ENCODE data around the gene SAC3D1.

Gene SAC3D1

DNA sequence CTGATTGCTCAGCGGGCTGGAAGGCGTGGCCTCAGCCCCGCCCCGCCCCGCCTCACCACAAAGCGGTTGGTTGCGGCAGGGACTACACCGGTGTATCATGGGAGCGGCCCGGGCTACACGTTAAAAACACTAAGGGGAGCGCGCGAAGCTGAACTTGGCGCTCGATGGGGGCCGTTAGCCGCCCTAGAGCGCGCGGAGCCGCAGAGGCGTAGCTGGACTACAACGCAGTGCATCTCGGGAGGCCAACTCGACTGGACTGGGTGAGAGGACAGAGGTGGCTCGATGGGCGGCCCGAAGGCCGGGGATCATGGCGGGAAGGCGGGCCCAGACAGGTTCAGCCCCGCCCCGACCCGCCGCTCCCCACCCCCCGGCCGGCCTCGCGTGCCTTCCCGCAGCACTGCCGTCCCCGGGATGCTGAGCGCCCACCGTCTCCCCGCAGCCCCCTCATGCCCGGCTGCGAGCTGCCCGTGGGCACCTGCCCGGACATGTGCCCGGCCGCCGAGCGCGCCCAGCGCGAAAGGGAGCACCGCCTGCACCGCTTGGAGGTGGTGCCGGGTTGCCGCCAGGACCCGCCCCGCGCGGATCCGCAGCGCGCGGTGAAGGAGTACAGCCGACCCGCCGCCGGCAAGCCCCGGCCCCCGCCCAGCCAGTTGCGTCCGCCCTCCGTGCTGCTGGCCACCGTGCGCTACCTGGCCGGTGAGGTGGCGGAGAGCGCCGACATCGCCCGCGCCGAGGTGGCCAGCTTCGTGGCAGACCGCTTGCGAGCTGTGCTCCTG lies at the start of gene SAC3D1:
Gene SAC3D1 (plus strand): TSS at position 364 of the 776 bp plus-strand sequence. CDS start 83 bp downstream, at position 447.
- no peak for TF ChIP-seq GATA2 (IDR thresholded peaks at IDR 0.05; ENCODE audit: low read depth, low read length)
- TF ChIP-seq GATA3 (IDR thresholded peaks at IDR 0.05; ENCODE audit: low read depth, low read length): no peak

DNA sequence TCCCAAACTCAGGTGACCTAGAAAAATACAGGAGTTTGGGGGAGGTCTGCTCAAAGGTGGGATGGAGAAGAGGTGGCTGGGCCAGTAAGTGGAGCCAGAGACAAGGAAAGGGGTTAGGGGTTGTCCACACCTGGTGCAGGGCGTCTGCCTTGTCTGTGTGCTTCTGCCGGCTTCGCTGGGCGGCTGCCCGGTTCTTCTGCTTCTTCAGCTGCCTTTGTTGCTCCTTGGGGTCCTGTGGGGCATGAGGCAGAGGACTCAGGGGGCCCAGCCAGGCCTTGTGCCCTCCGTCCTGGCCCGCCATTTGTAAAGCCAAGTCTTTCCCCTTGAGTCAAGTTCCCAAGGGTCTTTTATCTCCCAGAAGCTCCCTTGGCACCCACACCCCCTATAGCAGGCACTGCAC lies 46.7 kb upstream of the SAC3D1 start:
- TF ChIP-seq GATA3 (IDR thresholded peaks at IDR 0.05; ENCODE audit: low read depth, low read length) (no peak), GATA2 (IDR thresholded peaks at IDR 0.05; ENCODE audit: low read depth, low read length) (no peak)

DNA sequence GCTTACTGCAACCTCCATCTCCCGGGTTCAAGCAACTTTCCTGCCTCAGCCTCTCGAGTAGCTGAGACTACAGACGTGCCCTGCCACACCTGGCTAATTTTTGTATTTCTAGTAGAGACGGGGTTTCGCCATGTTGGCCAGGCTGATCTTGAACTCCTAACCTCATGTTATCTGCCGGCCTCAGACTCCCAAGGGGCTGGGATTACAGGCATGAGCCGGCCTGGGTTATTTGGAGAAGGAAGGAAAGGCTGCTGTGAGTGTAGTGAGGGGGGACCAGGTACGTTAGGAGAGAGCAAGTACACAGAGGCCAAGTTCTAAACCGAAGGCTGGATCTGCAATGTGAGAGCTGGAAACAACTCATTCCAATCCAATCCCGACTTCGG lies 44.7 kb upstream of the SAC3D1 start:
- no peak for TF ChIP-seq GATA2 (IDR thresholded peaks at IDR 0.05; ENCODE audit: low read depth, low read length)
- no peak for TF ChIP-seq GATA3 (IDR thresholded peaks at IDR 0.05; ENCODE audit: low read depth, low read length)

DNA sequence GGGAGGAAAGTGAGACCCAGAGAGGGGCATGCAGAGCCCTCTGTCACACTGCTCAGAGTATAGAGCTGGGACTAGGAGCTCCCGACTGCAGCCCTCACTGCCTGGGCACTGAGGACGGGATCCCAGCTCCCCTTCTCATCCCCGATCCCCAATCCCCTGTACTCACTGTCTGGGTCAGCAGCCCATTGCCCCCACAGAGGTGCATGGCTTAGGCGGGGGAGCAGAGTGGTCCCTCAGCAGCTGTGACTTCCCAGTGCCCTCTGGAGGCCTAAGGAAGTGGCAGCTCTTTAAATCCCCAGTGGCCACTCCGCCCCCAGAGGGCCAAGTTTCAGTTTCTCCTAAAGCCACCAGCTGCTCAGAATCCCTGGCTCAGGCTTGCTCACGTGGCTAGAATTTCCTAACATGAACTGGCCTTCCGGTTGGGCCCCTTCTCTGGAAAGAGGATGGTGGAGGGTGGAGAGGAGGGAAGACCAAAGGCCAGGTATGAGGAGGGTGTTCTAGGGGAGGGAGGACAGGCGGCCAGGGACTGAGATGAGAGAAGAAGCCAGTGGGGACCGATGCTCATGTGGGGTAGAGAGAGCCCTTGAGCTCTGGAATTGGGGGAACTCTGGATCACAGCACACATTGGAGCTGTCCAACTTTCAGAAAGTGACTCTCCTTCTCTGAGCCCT lies 44.2 kb upstream of the SAC3D1 start, which contains the start of gene BATF2:
Gene BATF2 (minus strand): TSS at position 262 of the 671 bp plus-strand sequence. CDS start 57 bp downstream, at position 205.
- no peak for TF ChIP-seq GATA3 (IDR thresholded peaks at IDR 0.05; ENCODE audit: low read depth, low read length)
- no peak for TF ChIP-seq GATA2 (IDR thresholded peaks at IDR 0.05; ENCODE audit: low read depth, low read length)

GRCh38 chr11:64998141-64998540 lies 42.9 kb upstream of the SAC3D1 start:
- TF ChIP-seq GATA2 (IDR thresholded peaks at IDR 0.05; ENCODE audit: low read depth, low read length): no peak
- TF ChIP-seq GATA3 (IDR thresholded peaks at IDR 0.05; ENCODE audit: low read depth, low read length): no peak

- TF ChIP-seq GATA2 (IDR thresholded peaks at IDR 0.05; ENCODE audit: low read depth, low read length) (no peak), GATA3 (IDR thresholded peaks at IDR 0.05; ENCODE audit: low read depth, low read length) (no peak)
Measured at GRCh38 chr11:64998690-64999431, 42.1 kb upstream of the SAC3D1 start.

GRCh38 chr11:64999478-64999877 lies 41.5 kb upstream of the SAC3D1 start:
- TF ChIP-seq GATA3 (IDR thresholded peaks at IDR 0.05; ENCODE audit: low read depth, low read length) (no peak), GATA2 (IDR thresholded peaks at IDR 0.05; ENCODE audit: low read depth, low read length) (no peak)

GRCh38 chr11:65002706-65003105 lies 38.3 kb upstream of the SAC3D1 start:
- TF ChIP-seq GATA3 (IDR thresholded peaks at IDR 0.05; ENCODE audit: low read depth, low read length) (no peak), GATA2 (IDR thresholded peaks at IDR 0.05; ENCODE audit: low read depth, low read length) (no peak)

DNA sequence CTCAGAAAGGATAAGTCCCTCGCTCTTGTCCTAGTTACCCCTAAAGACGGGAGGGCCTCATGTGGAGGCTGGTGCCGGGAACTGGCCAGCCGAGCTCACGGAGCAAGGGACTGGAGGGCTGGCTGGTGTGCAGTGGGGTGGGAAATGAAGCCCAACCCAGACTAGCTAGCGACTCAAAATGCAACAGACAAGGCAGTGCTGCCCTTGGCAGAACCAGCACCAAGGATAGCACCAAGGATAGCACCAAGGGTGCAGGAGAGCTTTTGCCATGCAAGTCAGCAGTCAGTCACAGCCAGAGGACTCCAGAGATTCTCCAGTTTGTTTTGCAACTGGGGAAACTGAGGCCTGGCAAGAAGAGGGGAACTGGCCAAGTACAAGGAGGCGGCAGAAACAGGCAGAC lies 37.7 kb upstream of the SAC3D1 start:
- TF ChIP-seq GATA2 (IDR thresholded peaks at IDR 0.05; ENCODE audit: low read depth, low read length) (no peak), GATA3 (IDR thresholded peaks at IDR 0.05; ENCODE audit: low read depth, low read length) (no peak)

GRCh38 chr11:65008016-65008415 lies 33.0 kb upstream of the SAC3D1 start:
- TF ChIP-seq GATA3 (IDR thresholded peaks at IDR 0.05; ENCODE audit: low read depth, low read length): no peak
- no peak for TF ChIP-seq GATA2 (IDR thresholded peaks at IDR 0.05; ENCODE audit: low read depth, low read length)

DNA sequence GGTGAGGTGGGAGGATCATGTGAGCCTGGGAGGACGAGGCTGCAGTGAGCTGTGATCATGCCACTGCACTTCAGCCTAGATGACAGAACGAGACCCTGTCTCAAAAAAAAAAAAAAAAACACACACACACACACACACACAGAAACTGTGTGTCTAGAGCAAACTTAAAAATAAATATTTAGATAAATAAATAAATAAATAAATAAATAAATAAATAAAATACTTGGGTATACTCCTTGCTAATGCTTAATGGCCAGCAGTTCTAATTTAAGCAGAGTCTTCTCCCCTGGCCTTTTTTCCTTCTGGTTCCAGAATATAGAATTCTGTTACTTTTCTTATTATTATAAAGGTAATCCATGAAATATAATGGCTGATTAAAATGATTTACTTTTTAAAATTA lies 32.1 kb upstream of the SAC3D1 start:
- TF ChIP-seq GATA3 (IDR thresholded peaks at IDR 0.05; ENCODE audit: low read depth, low read length): no peak
- no peak for TF ChIP-seq GATA2 (IDR thresholded peaks at IDR 0.05; ENCODE audit: low read depth, low read length)

GRCh38 chr11:65013130-65013887 lies 27.7 kb upstream of the SAC3D1 start:
- no peak for TF ChIP-seq GATA3 (IDR thresholded peaks at IDR 0.05; ENCODE audit: low read depth, low read length)
- no peak for TF ChIP-seq GATA2 (IDR thresholded peaks at IDR 0.05; ENCODE audit: low read depth, low read length)

DNA sequence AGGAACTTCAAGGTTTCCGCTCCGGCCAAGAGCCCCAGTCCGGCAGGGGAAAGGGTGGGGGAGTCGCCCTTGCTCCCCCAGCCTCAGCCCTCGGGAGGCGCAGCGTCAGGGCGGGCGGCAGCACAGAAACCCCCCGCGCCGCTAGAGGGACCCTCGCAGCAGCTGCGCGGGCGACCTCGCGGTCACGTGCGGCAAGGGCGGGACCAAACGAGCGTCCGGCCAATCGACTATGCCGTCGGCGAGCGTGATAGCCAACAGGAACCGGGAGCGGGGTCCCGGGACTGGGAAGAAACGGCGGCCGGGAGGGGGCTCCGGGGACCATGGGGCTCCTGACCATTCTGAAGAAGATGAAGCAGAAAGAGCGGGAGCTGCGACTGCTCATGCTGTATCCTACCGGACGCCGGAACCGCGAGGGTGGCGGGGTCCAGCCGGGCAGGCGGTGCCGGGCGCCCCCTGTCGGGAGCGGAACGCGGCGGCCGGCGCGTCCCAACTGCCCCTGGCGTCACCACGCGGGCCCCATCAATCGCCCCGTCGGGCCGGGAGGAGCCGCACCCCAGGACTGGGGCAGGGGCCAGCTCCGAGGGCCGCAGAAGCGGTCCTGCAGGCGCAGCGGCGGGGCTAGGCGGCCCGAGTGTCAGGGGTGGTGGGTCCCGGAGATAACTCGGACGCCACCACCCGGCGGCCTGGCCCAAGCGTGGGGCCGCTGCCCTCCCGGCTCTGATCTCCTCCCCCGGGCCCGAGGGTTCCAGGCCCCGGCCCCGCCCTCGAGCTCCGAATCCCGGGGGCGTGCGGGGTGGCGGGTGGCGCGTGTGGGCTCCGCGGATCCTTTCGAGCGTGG lies 26.9 kb upstream of the SAC3D1 start, which contains the start of gene ARL2:
Gene ARL2 (plus strand): TSS at position 273 of the 838 bp plus-strand sequence. CDS start 48 bp downstream, at position 321.
- TF ChIP-seq GATA3 (IDR thresholded peaks at IDR 0.05; ENCODE audit: low read depth, low read length) (no peak), GATA2 (IDR thresholded peaks at IDR 0.05; ENCODE audit: low read depth, low read length) (no peak)

Data from SH-SY5Y (cell line).